Thyroid gland (tissue), 4 donors: ENCODE measurements around the gene RBM15B.
"Not testable (repeated sequence)": the region's sequence is repeated elsewhere in the genome, so short reads cannot be mapped to it uniquely, and the experiment has no call there.

ENCODE experiments used
- CTCF ChIP-seq, 6 experiments: fragments of 200-600 bp in 3 of 6; fragments of 450-650 bp in 3 of 6; sonication (generic) in 3 of 6; IDR thresholded peaks; one replicate each; pipeline ENCODE4 v1.5.1; 2016 to 2019; ENCODE audit warnings: antibody characterized with exemption in 6 of 6, mild to moderate bottlenecking in 2 of 6, inconsistent platforms in 1 of 6, moderate library complexity in 1 of 6
- POLR2A ChIP-seq, 2 donors: fragments of 450-650 bp; IDR thresholded peaks; one replicate each; pipeline ENCODE4 v1.6.1; 2017; ENCODE audit warnings: antibody characterized with exemption in 2 of 2, mild to moderate bottlenecking in 2 of 2, moderate library complexity in 1 of 2

- not testable (repeated sequence) for TF ChIP-seq CTCF, POLR2A (IDR thresholded peaks at IDR 0.05)
These were observed 3.8 kb upstream of the RBM15B start for GRCh38 chr3:51387281-51387680.
